ENCODE measurements around the gene KIF26B. TPM values are rescaled to one million over a fixed set of nuclear protein-coding genes. Genes with fewer than 3 reads are reported as not detected.

The KIF26B gene
- total RNA-seq, 2 donors from 2014 or later: 0.83 to 1.3 TPM

- no peak for DNase-seq (ENCODE audit: low spot score)
- no peaks in the 10 kb centered on the region for H3K9me3 ChIP-seq
- no peak for TF ChIP-seq CTCF (IDR thresholded peaks at IDR 0.05)
- H3K4me3 ChIP-seq: no peak overlapping the region
- H3K27ac ChIP-seq: no peak overlapping the region
- no peaks in the 10 kb centered on the region for H3K36me3 ChIP-seq
- no peaks in the 10 kb centered on the region for H3K27me3 ChIP-seq
- no peaks in the 10 kb centered on the region for H3K4me1 ChIP-seq
These were observed 345.8 kb downstream of the KIF26B start for GRCh38 chr1:245500546-245500945.

DNA sequence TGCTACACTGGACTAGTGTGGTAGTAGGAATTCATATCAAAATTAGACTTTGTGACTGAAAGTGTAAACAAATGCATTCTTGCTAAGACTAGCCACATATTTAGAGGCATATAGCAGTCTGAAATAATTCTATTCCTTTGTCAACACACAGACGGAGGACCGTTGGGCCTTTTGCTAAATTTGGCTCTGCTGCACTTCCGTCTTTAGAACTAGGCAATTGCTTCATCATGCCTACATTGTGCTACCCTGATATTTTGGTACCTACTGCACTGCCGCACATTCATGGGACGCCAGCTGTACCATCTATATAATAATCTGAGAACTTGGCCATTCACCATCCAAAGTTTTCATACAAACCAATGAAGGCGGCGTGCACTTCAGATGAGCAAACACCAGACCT lies 346.8 kb downstream of the KIF26B start:
- no peak for DNase-seq (ENCODE audit: low spot score)
- Histone ChIP-seq H3K4me3 (no peak overlapping the region), H3K27me3 (no peaks in the 10 kb centered on the region), H3K27ac (no peak overlapping the region), H3K9me3 (no peaks in the 10 kb centered on the region), H3K36me3 (no peaks in the 10 kb centered on the region), H3K4me1 (no peaks in the 10 kb centered on the region)
- TF ChIP-seq CTCF (IDR thresholded peaks at IDR 0.05): no peak

GRCh38 chr1:245503548-245503947 lies 348.8 kb downstream of the KIF26B start:
- H3K9me3 ChIP-seq: no peaks in the 10 kb centered on the region
- H3K36me3 ChIP-seq: no peaks in the 10 kb centered on the region
- no peaks in the 10 kb centered on the region for H3K4me1 ChIP-seq
- no peak for TF ChIP-seq CTCF (IDR thresholded peaks at IDR 0.05)
- H3K4me3 ChIP-seq: no peak overlapping the region
- no peak overlapping the region for H3K27ac ChIP-seq
- no peak for DNase-seq (ENCODE audit: low spot score)
- no peaks in the 10 kb centered on the region for H3K27me3 ChIP-seq

GRCh38 chr1:245510144-245510543 lies 355.4 kb downstream of the KIF26B start:
- Histone ChIP-seq H3K27ac (no peak overlapping the region), H3K27me3 (no peaks in the 10 kb centered on the region), H3K4me1 (peaks cover 0 to 8% of the 10 kb centered on the region in 2 donors), H3K4me3 (no peak overlapping the region), H3K9me3 (no peaks in the 10 kb centered on the region), H3K36me3 (no peaks in the 10 kb centered on the region)
- DNase-seq (ENCODE audit: low spot score): no peak
- TF ChIP-seq CTCF (IDR thresholded peaks at IDR 0.05): no peak

DNA sequence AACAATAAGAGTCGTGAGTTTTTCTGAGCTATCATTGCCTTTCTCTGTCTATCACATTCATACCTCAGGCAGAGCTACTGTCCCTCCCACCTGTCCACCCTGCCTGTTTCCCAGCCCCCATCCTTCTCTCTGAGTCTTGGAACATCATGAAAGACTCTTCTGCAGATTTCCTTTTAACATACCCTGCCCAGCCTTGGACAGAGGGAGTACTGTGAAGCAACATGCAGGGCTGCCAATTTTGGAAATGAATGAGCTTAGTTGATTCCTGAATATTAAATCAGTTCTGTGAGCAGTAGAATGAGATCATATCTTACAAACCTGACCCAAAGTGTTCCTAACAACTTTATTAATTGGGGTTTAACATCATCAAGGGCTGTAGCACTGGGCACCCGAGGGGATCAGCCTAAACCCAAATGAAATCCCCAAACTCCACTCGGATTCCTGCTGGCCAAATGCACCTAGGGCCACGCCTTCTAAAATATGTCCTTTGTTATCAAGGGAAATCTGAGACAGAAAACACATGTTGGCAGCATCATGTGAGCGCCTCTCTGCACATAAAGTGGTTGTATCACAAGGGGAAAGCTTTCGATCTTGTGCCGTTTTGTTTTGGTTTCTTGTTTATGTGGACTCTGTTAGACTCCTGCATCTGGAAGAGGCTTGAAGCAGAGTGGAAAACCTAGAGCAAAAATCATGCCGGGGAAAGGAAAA lies 357.6 kb downstream of the KIF26B start:
- DNase-seq (ENCODE audit: low spot score): no peak
- no peaks in the 10 kb centered on the region for H3K9me3 ChIP-seq
- no peak for TF ChIP-seq CTCF (IDR thresholded peaks at IDR 0.05)
- H3K4me3 ChIP-seq: no peak overlapping the region
- no peaks in the 10 kb centered on the region for H3K27me3 ChIP-seq
- H3K36me3 ChIP-seq: no peaks in the 10 kb centered on the region
- no peak overlapping the region for H3K27ac ChIP-seq
- H3K4me1 ChIP-seq: peaks cover 0 to 8% of the 10 kb centered on the region in 2 donors
